Stimulated activated CD8-positive, alpha-beta memory T cell treated with anti-CD3 and anti-CD28 coated beads, Interleukin-4, amount 100 ng/mL, for 24 hours (primary cell): ENCODE measurements around the gene CBL.
"Not testable (repeated sequence)": the region's sequence is repeated elsewhere in the genome, so short reads cannot be mapped to it uniquely, and the experiment has no call there.

Experiments
- DNase-seq: peaks from one replicate; pipeline ENCODE4 v3.0.0-alpha.2; 2020; ENCODE audit warnings: low read depth

Gene CBL

GRCh38 chr11:119185981-119186634 lies 20.0 kb upstream of the CBL start:
- no peak for DNase-seq

GRCh38 chr11:119187123-119187892 lies 18.8 kb upstream of the CBL start:
- no peak for DNase-seq

- no peak for DNase-seq
Observed at GRCh38 chr11:119188067-119188466, 18.1 kb upstream of the CBL start.

GRCh38 chr11:119188887-119189286 lies 17.3 kb upstream of the CBL start:
- DNase-seq: no peak

- DNase-seq: no peak
Observed at GRCh38 chr11:119189393-119189792, 16.7 kb upstream of the CBL start.

- DNase-seq: no peak
Observed at GRCh38 chr11:119190531-119190930, 15.6 kb upstream of the CBL start.

GRCh38 chr11:119191265-119191664 lies 14.9 kb upstream of the CBL start:
- not testable (repeated sequence) for DNase-seq

GRCh38 chr11:119192111-119192510 lies 14.0 kb upstream of the CBL start:
- no peak for DNase-seq

- DNase-seq: no peak
Observed at GRCh38 chr11:119193001-119193400, 13.1 kb upstream of the CBL start.

- DNase-seq: no peak
Observed at GRCh38 chr11:119193626-119194025, 12.5 kb upstream of the CBL start.

- no peak for DNase-seq
Observed at GRCh38 chr11:119194811-119195440, 11.2 kb upstream of the CBL start.

- no peak for DNase-seq
Observed at GRCh38 chr11:119195680-119196079, 10.5 kb upstream of the CBL start.

GRCh38 chr11:119196833-119197483 lies 9.2 kb upstream of the CBL start:
- DNase-seq: peak; percentile 27

GRCh38 chr11:119198925-119199324 lies 7.2 kb upstream of the CBL start:
- DNase-seq: no peak

- DNase-seq: not testable (repeated sequence)
Observed at GRCh38 chr11:119201236-119201635, 4.9 kb upstream of the CBL start.

- DNase-seq: no peak
Observed at GRCh38 chr11:119202554-119202953, 3.6 kb upstream of the CBL start.

- DNase-seq: no peak
Observed at GRCh38 chr11:119204066-119204465, 2.1 kb upstream of the CBL start.

GRCh38 chr11:119205080-119205479 lies 1.1 kb upstream of the CBL start:
- DNase-seq: no peak

- peak; percentile 38 for DNase-seq
Observed at GRCh38 chr11:119206511-119207414, 624 bp downstream of the CBL start.

GRCh38 chr11:119207415-119207960 lies 1.3 kb downstream of the CBL start:
- DNase-seq: no peak

- DNase-seq: no peak
Observed at GRCh38 chr11:119209186-119209585, 3.0 kb downstream of the CBL start.
